Suprapubic skin (tissue), 2 donors: Measurements from ENCODE around the gene F10.

Experiments
- EP300 ChIP-seq: sonication (generic); formaldehyde crosslinking; IDR thresholded peaks from one replicate; pipeline ENCODE4 v1.6.1; 2017; ENCODE audit warnings: antibody characterized with exemption
- POLR2A ChIP-seq, 2 donors: fragments of 450-650 bp; IDR thresholded peaks; one replicate each; pipeline ENCODE4 v1.6.1; 2017; ENCODE audit warnings: antibody characterized with exemption in 2 of 2, mild to moderate bottlenecking in 2 of 2, moderate library complexity in 2 of 2

GRCh38 chr13:113117335-113117872 lies 5.2 kb upstream of the F10 start:
- TF ChIP-seq POLR2A (IDR thresholded peaks at IDR 0.05) (no peak), EP300 (no peak)
